ENCODE results near the gene LETM1. TPM values are rescaled to one million over a fixed set of nuclear protein-coding genes. Genes with fewer than 3 reads are reported as not detected.
A peak's percentile ranks its signal among the peaks of the same experiment; 100 is the strongest.

Gene LETM1
- total and polyA plus RNA-seq, 2 of the 13 experiments (the other 11 are each of a cell fraction or from before 2014, with no cell fraction given) = 9.7 to 41.6 TPM

GRCh38 chr4:1864076-1865008 is 8.4 kb upstream of the LETM1 start (continued):
- TF ChIP-seq, protein P1, sequence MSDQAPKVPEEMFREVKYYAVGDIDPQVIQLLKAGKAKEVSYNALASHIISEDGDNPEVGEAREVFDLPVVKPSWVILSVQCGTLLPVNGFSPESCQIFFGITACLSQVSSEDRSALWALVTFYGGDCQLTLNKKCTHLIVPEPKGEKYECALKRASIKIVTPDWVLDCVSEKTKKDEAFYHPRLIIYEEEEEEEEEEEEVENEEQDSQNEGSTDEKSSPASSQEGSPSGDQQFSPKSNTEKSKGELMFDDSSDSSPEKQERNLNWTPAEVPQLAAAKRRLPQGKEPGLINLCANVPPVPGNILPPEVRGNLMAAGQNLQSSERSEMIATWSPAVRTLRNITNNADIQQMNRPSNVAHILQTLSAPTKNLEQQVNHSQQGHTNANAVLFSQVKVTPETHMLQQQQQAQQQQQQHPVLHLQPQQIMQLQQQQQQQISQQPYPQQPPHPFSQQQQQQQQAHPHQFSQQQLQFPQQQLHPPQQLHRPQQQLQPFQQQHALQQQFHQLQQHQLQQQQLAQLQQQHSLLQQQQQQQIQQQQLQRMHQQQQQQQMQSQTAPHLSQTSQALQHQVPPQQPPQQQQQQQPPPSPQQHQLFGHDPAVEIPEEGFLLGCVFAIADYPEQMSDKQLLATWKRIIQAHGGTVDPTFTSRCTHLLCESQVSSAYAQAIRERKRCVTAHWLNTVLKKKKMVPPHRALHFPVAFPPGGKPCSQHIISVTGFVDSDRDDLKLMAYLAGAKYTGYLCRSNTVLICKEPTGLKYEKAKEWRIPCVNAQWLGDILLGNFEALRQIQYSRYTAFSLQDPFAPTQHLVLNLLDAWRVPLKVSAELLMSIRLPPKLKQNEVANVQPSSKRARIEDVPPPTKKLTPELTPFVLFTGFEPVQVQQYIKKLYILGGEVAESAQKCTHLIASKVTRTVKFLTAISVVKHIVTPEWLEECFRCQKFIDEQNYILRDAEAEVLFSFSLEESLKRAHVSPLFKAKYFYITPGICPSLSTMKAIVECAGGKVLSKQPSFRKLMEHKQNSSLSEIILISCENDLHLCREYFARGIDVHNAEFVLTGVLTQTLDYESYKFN (CRISPR knock-in tag; conservative IDR thresholded peaks at IDR 0.05) = peak; percentile 91
- no peak for TF ChIP-seq MAFK (conservative IDR thresholded peaks at IDR 0.05 in 1 of 2, IDR thresholded peaks at IDR 0.05 in 1 of 2; ENCODE audit: low read length in 2 of 2)
- no peak; the same call in 1 of the 2 replicates for TF ChIP-seq ETV5 (CRISPR knock-in tag; IDR thresholded peaks at IDR 0.05; ENCODE audit: borderline replicate concordance)
- TF ChIP-seq PAF1 (CRISPR knock-in tag; IDR thresholded peaks at IDR 0.05) = no peak
- TF ChIP-seq KDM4B (CRISPR knock-in tag; IDR thresholded peaks at IDR 0.05) = no peak
- no peak for TF ChIP-seq ZFP91 (CRISPR knock-in tag; IDR thresholded peaks at IDR 0.05; ENCODE audit: borderline replicate concordance)
- TF ChIP-seq SNAI1 (CRISPR knock-in tag; IDR thresholded peaks at IDR 0.05; ENCODE audit: borderline replicate concordance) = no peak
- no peak for TF ChIP-seq ATF1 (CRISPR knock-in tag; IDR thresholded peaks at IDR 0.05)
- no peak for TF ChIP-seq ZNF264 (CRISPR knock-in tag; IDR thresholded peaks at IDR 0.05)
- TF ChIP-seq, protein P2, sequence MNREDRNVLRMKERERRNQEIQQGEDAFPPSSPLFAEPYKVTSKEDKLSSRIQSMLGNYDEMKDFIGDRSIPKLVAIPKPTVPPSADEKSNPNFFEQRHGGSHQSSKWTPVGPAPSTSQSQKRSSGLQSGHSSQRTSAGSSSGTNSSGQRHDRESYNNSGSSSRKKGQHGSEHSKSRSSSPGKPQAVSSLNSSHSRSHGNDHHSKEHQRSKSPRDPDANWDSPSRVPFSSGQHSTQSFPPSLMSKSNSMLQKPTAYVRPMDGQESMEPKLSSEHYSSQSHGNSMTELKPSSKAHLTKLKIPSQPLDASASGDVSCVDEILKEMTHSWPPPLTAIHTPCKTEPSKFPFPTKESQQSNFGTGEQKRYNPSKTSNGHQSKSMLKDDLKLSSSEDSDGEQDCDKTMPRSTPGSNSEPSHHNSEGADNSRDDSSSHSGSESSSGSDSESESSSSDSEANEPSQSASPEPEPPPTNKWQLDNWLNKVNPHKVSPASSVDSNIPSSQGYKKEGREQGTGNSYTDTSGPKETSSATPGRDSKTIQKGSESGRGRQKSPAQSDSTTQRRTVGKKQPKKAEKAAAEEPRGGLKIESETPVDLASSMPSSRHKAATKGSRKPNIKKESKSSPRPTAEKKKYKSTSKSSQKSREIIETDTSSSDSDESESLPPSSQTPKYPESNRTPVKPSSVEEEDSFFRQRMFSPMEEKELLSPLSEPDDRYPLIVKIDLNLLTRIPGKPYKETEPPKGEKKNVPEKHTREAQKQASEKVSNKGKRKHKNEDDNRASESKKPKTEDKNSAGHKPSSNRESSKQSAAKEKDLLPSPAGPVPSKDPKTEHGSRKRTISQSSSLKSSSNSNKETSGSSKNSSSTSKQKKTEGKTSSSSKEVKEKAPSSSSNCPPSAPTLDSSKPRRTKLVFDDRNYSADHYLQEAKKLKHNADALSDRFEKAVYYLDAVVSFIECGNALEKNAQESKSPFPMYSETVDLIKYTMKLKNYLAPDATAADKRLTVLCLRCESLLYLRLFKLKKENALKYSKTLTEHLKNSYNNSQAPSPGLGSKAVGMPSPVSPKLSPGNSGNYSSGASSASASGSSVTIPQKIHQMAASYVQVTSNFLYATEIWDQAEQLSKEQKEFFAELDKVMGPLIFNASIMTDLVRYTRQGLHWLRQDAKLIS (CRISPR knock-in tag; IDR thresholded peaks at IDR 0.05) = no peak
- TF ChIP-seq, protein P3, sequence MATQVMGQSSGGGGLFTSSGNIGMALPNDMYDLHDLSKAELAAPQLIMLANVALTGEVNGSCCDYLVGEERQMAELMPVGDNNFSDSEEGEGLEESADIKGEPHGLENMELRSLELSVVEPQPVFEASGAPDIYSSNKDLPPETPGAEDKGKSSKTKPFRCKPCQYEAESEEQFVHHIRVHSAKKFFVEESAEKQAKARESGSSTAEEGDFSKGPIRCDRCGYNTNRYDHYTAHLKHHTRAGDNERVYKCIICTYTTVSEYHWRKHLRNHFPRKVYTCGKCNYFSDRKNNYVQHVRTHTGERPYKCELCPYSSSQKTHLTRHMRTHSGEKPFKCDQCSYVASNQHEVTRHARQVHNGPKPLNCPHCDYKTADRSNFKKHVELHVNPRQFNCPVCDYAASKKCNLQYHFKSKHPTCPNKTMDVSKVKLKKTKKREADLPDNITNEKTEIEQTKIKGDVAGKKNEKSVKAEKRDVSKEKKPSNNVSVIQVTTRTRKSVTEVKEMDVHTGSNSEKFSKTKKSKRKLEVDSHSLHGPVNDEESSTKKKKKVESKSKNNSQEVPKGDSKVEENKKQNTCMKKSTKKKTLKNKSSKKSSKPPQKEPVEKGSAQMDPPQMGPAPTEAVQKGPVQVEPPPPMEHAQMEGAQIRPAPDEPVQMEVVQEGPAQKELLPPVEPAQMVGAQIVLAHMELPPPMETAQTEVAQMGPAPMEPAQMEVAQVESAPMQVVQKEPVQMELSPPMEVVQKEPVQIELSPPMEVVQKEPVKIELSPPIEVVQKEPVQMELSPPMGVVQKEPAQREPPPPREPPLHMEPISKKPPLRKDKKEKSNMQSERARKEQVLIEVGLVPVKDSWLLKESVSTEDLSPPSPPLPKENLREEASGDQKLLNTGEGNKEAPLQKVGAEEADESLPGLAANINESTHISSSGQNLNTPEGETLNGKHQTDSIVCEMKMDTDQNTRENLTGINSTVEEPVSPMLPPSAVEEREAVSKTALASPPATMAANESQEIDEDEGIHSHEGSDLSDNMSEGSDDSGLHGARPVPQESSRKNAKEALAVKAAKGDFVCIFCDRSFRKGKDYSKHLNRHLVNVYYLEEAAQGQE (IDR thresholded peaks at IDR 0.05; ENCODE audit: borderline replicate concordance in 1 of 2, low read depth in 1 of 2, low read length in 2 of 2) = no peak
- no peak for TF ChIP-seq ZNF225 (CRISPR knock-in tag; IDR thresholded peaks at IDR 0.05)
- no peak for TF ChIP-seq ZNF451 (CRISPR knock-in tag; IDR thresholded peaks at IDR 0.05)
- no peak for TF ChIP-seq ZFYVE20 (CRISPR knock-in tag; IDR thresholded peaks at IDR 0.05; ENCODE audit: borderline replicate concordance, low read depth)
